Adipocyte (in vitro differentiated cells): ENCODE results near the gene PHC2.

Experiments
- DNase-seq: peaks from one replicate; pipeline ENCODE4 v3.0.0-alpha.2; 2015; ENCODE audit warnings: low read depth
- H3K27me3 ChIP-seq: replicated peaks from 2 replicates; pipeline ENCODE4 v1.7.0; 2013; ENCODE audit warnings: mild to moderate bottlenecking, low read length, moderate library complexity; ENCODE audit not compliant: control insufficient read depth, insufficient read depth
- H3K36me3 ChIP-seq: 2 replicates; pipeline ENCODE4 v1.7.0; 2013; ENCODE audit warnings: low read length, mild to moderate bottlenecking, moderate library complexity; ENCODE audit not compliant: control insufficient read depth, insufficient read depth, severe bottlenecking
- H3K4me1 ChIP-seq: 2 replicates; pipeline ENCODE4 v1.7.0; 2013; ENCODE audit warnings: mild to moderate bottlenecking, low read length, moderate library complexity; ENCODE audit not compliant: control insufficient read depth, insufficient read depth
- H3K4me3 ChIP-seq: 2 replicates; pipeline ENCODE4 v1.7.0; 2013; ENCODE audit warnings: mild to moderate bottlenecking, low read length, moderate library complexity
- H3K9ac ChIP-seq: 2 replicates; pipeline ENCODE4 v1.7.0; 2013; ENCODE audit warnings: mild to moderate bottlenecking, low read length, moderate library complexity
- H3K9me3 ChIP-seq: 2 replicates; pipeline ENCODE4 v1.7.0; 2013; ENCODE audit warnings: mild to moderate bottlenecking, low read length, moderate library complexity; ENCODE audit not compliant: control insufficient read depth

Gene PHC2

DNA sequence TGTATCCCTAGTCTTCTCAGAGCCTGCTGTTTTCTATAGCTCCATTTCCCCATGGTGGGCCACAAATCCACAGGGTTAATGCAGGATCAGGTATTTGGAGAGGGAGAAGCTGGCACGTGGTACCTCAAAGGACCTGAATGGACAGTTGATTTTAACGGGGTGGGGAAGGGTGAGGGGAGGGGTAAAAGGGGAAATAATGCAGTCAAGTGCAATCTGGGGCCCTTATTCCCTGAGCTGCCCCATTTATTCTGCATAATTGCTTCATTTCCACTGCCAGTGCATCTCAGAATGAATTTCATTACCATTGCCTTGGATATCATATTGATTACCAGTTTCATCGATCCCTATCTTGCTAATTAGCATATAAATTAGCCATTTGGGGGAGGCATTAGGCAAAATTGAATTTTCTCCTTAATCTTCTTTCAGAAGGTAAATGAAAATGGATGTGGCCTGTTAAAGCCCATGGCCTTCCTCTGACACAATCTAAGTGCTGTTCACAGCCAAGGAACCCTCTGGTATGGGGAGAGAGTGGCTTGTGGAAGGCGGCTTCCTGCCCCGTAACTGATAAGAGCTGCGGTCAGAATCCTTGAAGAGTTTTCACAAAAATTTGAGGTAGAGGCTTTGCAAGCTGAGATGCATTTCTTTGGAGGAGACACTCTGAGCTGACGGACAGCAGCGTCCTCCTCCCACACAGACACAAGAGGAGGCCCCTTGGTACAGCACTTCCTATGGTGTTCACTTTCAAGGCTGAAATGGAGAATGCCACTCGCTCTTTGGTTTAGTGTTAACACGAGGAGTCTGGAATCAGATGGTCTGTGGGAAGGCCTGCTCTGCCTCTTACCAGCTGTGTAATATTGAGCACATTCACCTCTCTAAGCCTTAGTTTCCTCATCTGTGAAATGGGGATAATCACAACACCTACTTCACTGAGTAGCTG is 34.4 kb downstream of the PHC2 start:
- Histone ChIP-seq H3K4me1 (peaks cover 53% of the 10 kb centered on the region), H3K9ac (no peak overlapping the region), H3K27me3 (no peaks in the 10 kb centered on the region), H3K4me3 (no peak overlapping the region), H3K36me3 (peaks cover 6% of the 10 kb centered on the region), H3K9me3 (no peaks in the 10 kb centered on the region)
- DNase-seq, result no peak

DNA sequence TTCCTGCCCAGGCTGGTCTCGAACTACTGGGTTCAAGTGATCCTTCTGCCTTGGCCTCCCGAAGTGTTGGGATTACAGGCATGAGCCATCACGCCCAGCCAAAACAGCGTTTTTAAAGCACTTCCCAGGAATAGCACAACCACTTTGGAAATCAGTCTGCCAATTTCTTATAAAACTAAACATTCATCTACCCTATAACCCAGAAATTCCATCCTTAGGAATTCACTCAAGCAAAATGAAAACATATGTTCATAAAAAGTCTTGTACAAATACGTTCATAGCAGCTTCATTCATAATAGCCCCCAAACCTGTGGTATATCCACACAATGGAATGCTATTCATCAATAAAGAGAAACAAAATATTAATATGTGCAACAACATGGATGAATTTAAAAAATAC is 36.1 kb downstream of the PHC2 start:
- no peak overlapping the region for H3K4me3 ChIP-seq
- H3K9ac ChIP-seq, result no peak overlapping the region
- H3K27me3 ChIP-seq, result no peaks in the 10 kb centered on the region
- peak; percentile 49 for DNase-seq
- peaks cover 56% of the 10 kb centered on the region for H3K4me1 ChIP-seq
- no peaks in the 10 kb centered on the region for H3K9me3 ChIP-seq
- H3K36me3 ChIP-seq, result peaks cover 6% of the 10 kb centered on the region

GRCh38 chr1:33393991-33394390 is 36.9 kb downstream of the PHC2 start:
- H3K4me1 ChIP-seq, result peaks cover 56% of the 10 kb centered on the region
- H3K9me3 ChIP-seq, result no peaks in the 10 kb centered on the region
- DNase-seq, result no peak
- H3K4me3 ChIP-seq, result no peak overlapping the region
- H3K27me3 ChIP-seq, result no peaks in the 10 kb centered on the region
- H3K9ac ChIP-seq, result no peak overlapping the region
- H3K36me3 ChIP-seq, result peaks cover 6% of the 10 kb centered on the region

DNA sequence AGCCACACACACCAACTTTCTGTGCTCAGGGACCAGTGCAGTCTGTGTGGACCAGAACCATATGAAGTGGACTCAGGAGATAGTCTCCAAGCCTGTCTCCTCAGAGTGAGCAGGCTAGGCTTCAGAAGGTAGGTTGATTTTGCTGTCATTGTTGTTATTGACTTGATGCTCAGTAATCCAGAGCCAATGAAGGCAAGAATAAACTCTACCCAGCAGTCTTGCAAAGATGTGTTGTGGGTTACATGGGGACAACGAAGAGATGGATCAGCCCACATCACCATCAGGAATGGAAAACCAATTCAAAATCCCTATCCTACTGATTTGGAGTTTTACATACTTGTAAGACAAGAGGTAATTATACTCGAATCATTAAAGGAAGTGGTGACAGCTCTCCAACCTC is 37.4 kb downstream of the PHC2 start:
- H3K27me3 ChIP-seq, result no peaks in the 10 kb centered on the region
- H3K4me1 ChIP-seq, result peaks cover 58% of the 10 kb centered on the region
- peaks cover 1% of the 10 kb centered on the region for H3K36me3 ChIP-seq
- DNase-seq, result no peak
- H3K4me3 ChIP-seq, result no peak overlapping the region
- H3K9me3 ChIP-seq, result no peaks in the 10 kb centered on the region
- H3K9ac ChIP-seq, result no peak overlapping the region

DNA sequence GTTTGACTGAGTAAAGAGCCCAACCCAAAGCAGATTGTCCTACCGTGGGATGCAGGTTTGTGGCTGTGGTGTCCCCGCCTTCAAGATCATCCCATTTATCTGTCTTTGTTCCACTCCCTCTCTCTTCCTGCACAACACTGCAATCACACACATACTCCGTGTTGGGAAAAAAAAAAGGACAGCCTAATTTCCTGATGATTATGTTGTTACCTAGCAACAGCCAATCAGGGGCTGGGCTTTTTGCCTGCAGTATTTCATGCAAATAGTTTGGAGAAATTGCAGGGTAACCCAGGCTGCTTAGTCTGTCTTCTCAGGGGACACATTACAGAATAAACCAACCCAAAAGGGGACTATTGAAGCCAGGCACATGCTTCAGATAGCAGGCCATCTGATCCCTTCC is 38.3 kb downstream of the PHC2 start:
- Histone ChIP-seq H3K4me1 (peaks cover 59% of the 10 kb centered on the region), H3K4me3 (no peak overlapping the region), H3K27me3 (no peaks in the 10 kb centered on the region), H3K9me3 (no peaks in the 10 kb centered on the region), H3K9ac (no peak overlapping the region), H3K36me3 (no peaks in the 10 kb centered on the region)
- DNase-seq, result peak; percentile 61

GRCh38 chr1:33392206-33392605 is 38.7 kb downstream of the PHC2 start:
- Histone ChIP-seq H3K36me3 (no peaks in the 10 kb centered on the region), H3K9ac (no peak overlapping the region), H3K9me3 (no peaks in the 10 kb centered on the region), H3K27me3 (no peaks in the 10 kb centered on the region), H3K4me3 (no peak overlapping the region), H3K4me1 (peaks cover 64% of the 10 kb centered on the region)
- DNase-seq, result no peak

GRCh38 chr1:33391343-33392078 is 39.4 kb downstream of the PHC2 start:
- Histone ChIP-seq H3K9ac (no peak overlapping the region), H3K36me3 (no peaks in the 10 kb centered on the region), H3K4me1 (peaks cover 69% of the 10 kb centered on the region), H3K27me3 (no peaks in the 10 kb centered on the region), H3K9me3 (no peaks in the 10 kb centered on the region), H3K4me3 (no peak overlapping the region)
- no peak for DNase-seq

GRCh38 chr1:33390542-33390941 is 40.4 kb downstream of the PHC2 start:
- H3K4me1 ChIP-seq, result peaks cover 69% of the 10 kb centered on the region
- no peaks in the 10 kb centered on the region for H3K27me3 ChIP-seq
- no peaks in the 10 kb centered on the region for H3K36me3 ChIP-seq
- peak overlapping the region; percentile 61 for H3K9ac ChIP-seq
- H3K4me3 ChIP-seq, result no peak overlapping the region
- peak; percentile 74 for DNase-seq
- no peaks in the 10 kb centered on the region for H3K9me3 ChIP-seq

- H3K4me3 ChIP-seq, result peak overlapping the region; percentile 57
- peaks cover 73% of the 10 kb centered on the region for H3K4me1 ChIP-seq
- peak overlapping the region; percentile 61 for H3K9ac ChIP-seq
- H3K36me3 ChIP-seq, result no peaks in the 10 kb centered on the region
- H3K27me3 ChIP-seq, result no peaks in the 10 kb centered on the region
- DNase-seq, result peak; percentile 86
- H3K9me3 ChIP-seq, result no peaks in the 10 kb centered on the region
Observed at GRCh38 chr1:33388805-33389771, 41.8 kb downstream of the PHC2 start.

- H3K4me3 ChIP-seq, result no peak overlapping the region
- peak; percentile 48 for DNase-seq
- peaks cover 73% of the 10 kb centered on the region for H3K4me1 ChIP-seq
- no peaks in the 10 kb centered on the region for H3K36me3 ChIP-seq
- no peak overlapping the region for H3K9ac ChIP-seq
- H3K9me3 ChIP-seq, result no peaks in the 10 kb centered on the region
- H3K27me3 ChIP-seq, result no peaks in the 10 kb centered on the region
Observed at GRCh38 chr1:33387625-33388024, 43.3 kb downstream of the PHC2 start.
